Middle frontal gyrus (tissue), 1 donor: Measurements from ENCODE around the gene PCBD1.

Experiments
- DNase-seq: peaks from one replicate; pipeline ENCODE4 v3.0.0-alpha.2; 2015; ENCODE audit warnings: low spot score; ENCODE audit errors: extremely low spot score

The PCBD1 gene

DNA sequence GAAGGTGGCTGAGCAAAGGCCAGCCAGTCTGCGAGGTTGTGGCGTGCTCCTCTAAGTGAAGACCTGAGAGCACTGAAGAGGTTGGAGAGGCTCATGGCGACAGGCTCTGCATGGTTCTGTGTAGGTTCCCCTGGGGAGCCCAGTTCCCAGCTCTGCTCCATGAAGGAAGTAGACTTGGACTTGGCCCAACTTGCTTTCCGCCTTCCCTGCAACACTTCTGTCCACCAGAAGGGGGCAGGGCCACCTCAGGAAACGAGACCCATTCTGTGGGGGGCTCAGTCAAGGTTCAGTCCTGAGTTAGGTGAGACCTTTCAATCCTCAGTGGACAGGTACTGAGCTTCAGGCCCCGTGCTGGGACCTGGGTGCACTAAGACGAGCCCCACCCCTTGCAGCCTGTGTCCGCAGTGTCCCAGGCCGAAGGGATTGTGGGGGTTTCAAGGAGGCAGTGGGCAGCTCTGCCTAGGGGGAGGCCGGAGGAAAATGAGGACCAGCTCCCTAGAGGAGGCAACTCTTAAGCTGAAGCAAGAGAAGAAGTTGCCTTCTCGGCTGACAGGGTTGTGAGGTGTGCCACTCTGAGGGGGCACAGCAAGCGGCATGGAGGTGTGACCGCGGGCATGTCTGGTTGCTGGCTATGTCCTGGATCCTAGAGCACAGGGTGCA lies 15.0 kb upstream of the PCBD1 start:
- peak; percentile 40 for DNase-seq

- no peak for DNase-seq
Measured at GRCh38 chr10:70902661-70903261, 14.4 kb upstream of the PCBD1 start.

DNA sequence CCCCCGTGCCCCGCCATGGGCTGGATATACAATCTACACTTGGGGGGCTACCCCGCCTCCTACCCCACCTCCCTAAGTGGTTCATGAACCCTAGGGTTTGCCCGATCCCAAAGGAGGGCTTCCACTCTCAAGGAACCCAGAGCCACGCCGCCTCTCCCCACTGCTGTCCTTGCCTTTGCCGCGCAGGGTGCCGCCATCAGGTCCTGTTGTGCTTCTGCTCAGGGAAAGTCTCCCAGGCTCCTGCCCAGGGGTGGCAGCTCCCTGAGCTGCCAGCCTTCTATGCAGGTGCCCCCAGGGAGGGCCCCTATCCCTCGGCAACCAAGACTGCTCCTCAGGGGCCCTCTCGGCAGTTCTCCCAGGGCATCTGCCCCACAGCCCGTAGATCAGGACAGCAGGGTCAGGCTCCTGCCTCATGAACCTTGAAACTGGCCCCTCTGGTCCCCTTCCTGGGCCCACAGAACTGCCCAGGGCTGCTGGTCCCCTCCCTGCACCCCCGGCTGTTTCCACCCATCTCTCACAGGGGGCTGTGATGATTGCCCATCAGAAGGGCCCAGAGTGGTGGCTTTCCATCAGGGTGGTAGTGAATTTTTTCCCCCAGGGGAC lies 13.0 kb upstream of the PCBD1 start:
- no peak for DNase-seq

GRCh38 chr10:70899096-70899495 lies 10.7 kb upstream of the PCBD1 start:
- DNase-seq, result no peak

GRCh38 chr10:70898687-70899086 lies 10.3 kb upstream of the PCBD1 start:
- no peak for DNase-seq

GRCh38 chr10:70896551-70896950 lies 8.2 kb upstream of the PCBD1 start:
- no peak for DNase-seq

GRCh38 chr10:70894416-70894815 lies 6.1 kb upstream of the PCBD1 start:
- no peak for DNase-seq

- no peak for DNase-seq
Measured at GRCh38 chr10:70893227-70894006, 5.1 kb upstream of the PCBD1 start.

DNA sequence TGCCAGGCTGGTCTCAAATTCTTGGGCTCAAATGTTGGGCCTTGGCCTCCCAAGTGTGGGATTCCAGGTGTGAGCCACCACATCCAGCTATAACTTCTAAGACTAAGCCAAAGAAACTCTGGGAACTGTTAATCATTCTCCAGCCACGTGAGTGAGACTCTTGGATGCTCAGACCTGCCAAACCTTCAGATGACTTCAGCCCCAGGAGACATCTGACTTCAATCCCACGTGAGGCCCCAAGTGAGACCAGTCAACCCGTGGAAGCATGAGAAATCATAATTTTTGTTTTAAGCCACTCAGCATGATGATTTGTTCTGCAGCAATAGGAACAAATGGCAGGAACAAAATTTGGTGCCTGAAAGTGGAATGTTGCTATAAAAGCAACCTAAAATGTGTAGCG lies 4.3 kb upstream of the PCBD1 start:
- DNase-seq, result no peak

GRCh38 chr10:70891627-70892026 lies 3.3 kb upstream of the PCBD1 start:
- no peak for DNase-seq

GRCh38 chr10:70890917-70891431 lies 2.6 kb upstream of the PCBD1 start:
- DNase-seq, result no peak

DNA sequence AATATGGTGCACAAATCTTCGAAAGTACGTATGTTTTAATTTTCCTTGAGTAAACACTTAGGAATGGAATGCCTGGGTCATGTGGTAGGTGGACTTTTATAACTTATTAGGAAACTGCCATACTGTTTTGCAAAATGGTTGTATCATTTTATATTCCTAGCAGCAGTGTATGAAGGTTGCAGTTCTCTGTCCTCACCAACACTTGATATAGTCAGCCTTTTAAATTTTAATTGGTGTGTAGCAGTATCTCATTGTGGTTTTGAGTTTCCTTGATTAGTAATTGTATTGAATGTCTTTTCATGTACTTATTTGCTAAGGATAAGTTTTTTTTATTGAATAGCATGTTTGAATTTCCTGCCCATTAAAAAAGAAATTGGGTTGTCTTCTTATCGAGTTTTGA lies 926 bp upstream of the PCBD1 start:
- no peak for DNase-seq

- no peak for DNase-seq
Measured at GRCh38 chr10:70886921-70887665, 1.3 kb downstream of the PCBD1 start.

DNA sequence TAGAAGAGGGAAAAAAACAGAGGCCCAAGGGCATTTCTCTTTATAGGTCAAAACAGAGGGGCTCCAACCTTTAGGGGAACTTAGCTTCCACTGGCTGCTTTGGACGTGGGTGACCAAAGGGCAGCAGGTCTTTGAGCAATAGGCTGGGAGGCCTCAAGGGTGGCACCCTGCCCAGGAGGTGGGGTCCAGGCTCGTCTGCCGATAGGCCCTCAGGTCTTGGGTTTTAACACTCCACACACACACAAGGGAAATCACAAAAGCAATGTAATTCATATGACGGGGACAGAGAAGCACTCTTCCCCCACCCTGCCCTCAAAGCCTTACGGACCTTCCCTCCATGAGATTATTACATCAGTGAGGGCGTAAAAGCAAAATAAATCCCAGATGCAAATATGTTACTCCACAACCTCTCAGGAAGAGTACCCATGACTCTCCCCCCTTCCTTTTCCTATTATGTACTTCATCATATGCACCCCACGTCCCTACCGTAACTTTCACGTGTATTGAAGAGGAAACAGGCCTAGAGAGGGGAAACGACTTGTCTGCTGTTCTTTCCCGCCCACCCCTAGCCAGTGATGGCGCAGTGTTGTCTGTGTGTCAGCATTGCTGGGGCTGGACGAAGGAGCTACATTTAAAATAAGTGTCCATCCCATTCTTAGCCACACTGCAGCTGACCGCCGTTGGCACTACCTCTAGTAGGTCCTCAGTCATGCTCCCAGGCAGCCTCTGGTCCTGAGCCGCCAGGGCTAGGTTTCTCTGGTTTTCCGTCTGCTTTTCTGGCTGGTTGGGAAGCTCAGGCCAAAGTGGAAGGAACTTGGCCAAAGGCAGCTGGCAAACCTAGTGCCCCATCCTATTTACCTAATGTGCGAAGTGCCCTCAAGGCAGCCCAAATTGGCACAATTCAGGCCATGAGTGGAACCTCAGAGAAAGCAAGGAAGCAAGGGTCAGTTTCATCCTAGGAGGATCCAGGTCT lies 2.1 kb downstream of the PCBD1 start:
- DNase-seq, result no peak

GRCh38 chr10:70885481-70885880 lies 2.9 kb downstream of the PCBD1 start:
- DNase-seq, result no peak

- DNase-seq, result no peak
Measured at GRCh38 chr10:70884741-70885140, 3.6 kb downstream of the PCBD1 start.

- peak; percentile 78 for DNase-seq
Measured at GRCh38 chr10:70880077-70880534, 8.3 kb downstream of the PCBD1 start.

- no peak for DNase-seq
Measured at GRCh38 chr10:70879207-70879606, 9.2 kb downstream of the PCBD1 start.

GRCh38 chr10:70874061-70874460 lies 14.3 kb downstream of the PCBD1 start:
- DNase-seq, result no peak

DNA sequence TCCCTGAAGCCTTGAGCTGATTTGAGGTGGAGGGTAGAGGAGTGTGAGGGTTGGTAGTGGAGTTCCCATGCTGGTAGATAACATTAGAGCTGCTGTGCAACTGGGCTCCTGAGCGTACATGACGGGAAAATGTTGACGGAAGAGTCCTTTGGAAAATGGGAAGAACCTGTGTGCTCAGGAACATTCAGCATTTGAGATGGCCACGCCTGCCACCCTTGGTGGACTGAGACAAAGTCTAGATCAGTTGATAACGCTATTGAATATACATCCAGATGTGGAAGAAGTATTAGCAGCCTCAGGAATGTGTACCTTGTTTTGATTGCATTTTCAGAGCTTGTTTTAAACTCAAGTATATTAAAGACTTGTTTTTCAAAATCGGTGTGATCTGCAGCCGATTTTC lies 16.1 kb downstream of the PCBD1 start:
- DNase-seq, result no peak
